Astrocyte (in vitro differentiated cells and primary cell): Measurements from ENCODE around the gene ANXA2R.

Experiments used
- CTCF ChIP-seq: IDR thresholded peaks from 2 replicates; pipeline ENCODE4 v1.5.1; 2011; ENCODE audit warnings: low read depth, mild to moderate bottlenecking, inconsistent platforms, low read length, moderate library complexity; ENCODE audit not compliant: insufficient read depth
- EZH2 ChIP-seq: IDR thresholded peaks from 2 replicates; pipeline ENCODE4 v1.6.1; 2012; ENCODE audit warnings: mild to moderate bottlenecking, low read length, inconsistent platforms; ENCODE audit not compliant: insufficient read depth

GRCh38 chr5:43033841-43034590 lies 6.1 kb downstream of the ANXA2R start:
- TF ChIP-seq CTCF, result no peak
- no peak for TF ChIP-seq EZH2
